Neural cell (in vitro differentiated cells): ENCODE data around the gene ITPR2. TPM values are rescaled to one million over a fixed set of nuclear protein-coding genes. Genes with fewer than 3 reads are reported as not detected.

Experiments
- H2AFZ ChIP-seq: fragments of 200-600, 300-800 bp; sonication (generic), shearing (Covaris generic); 2 replicates; pipeline ENCODE4 v1.6.0; 2014; ENCODE audit warnings: low read depth, mild to moderate bottlenecking, antibody characterized with exemption, low read length, moderate library complexity
- H3F3A ChIP-seq: fragments of 200-600 bp; shearing (Covaris generic); 2 replicates; pipeline ENCODE4 v1.6.1; 2016; ENCODE audit warnings: mild to moderate bottlenecking, moderate library complexity, mixed read lengths, antibody characterized with exemption, low read length; ENCODE audit not compliant: insufficient read depth, poor library complexity, severe bottlenecking
- H3K27ac ChIP-seq: fragments of 200-600, 300-800 bp; sonication (generic), shearing (Covaris generic); 2 replicates; pipeline ENCODE4 v1.5.1; 2014; ENCODE audit warnings: mild to moderate bottlenecking, low read length, moderate library complexity
- H3K27me3 ChIP-seq: fragments of 300-800, 200-600 bp; sonication (generic), shearing (Covaris generic); 2 replicates; pipeline ENCODE4 v1.6.0; 2014; ENCODE audit warnings: mild to moderate bottlenecking, low read depth, low read length, moderate library complexity; ENCODE audit not compliant: insufficient read depth
- H3K36me3 ChIP-seq: fragments of 300-800, 200-600 bp; sonication (generic), shearing (Covaris generic); 2 replicates; pipeline ENCODE4 v1.5.1; 2014; ENCODE audit warnings: mild to moderate bottlenecking, antibody characterized with exemption, low read length, moderate library complexity; ENCODE audit not compliant: insufficient read depth
- H3K4me2 ChIP-seq: fragments of 300-800, 200-600 bp; sonication (generic), shearing (Covaris generic); 2 replicates; pipeline ENCODE4 v1.6.0; 2014; ENCODE audit warnings: mild to moderate bottlenecking, low read length
- H3K4me3 ChIP-seq: fragments of 300-800, 200-600 bp; sonication (generic), shearing (Covaris generic); 2 replicates; pipeline ENCODE4 v1.5.1; 2014; ENCODE audit warnings: mild to moderate bottlenecking, low read length, moderate library complexity
- H3K79me2 ChIP-seq: fragments of 200-600 bp; shearing (Covaris generic); replicated peaks from 2 replicates; pipeline ENCODE4 v1.6.0; 2014; ENCODE audit warnings: mild to moderate bottlenecking, low read length, moderate library complexity; ENCODE audit not compliant: insufficient read depth
- H3K9ac ChIP-seq: fragments of 300-800, 200-600 bp; sonication (generic), shearing (Covaris generic); 2 replicates; pipeline ENCODE4 v1.6.1; 2016; ENCODE audit warnings: mild to moderate bottlenecking, low read length, mixed read lengths
- H3K9me2 ChIP-seq: fragments of 200-600 bp; shearing (Covaris generic); 2 replicates; pipeline ENCODE4 v1.6.1; 2016; ENCODE audit warnings: mild to moderate bottlenecking, low read length, mixed read lengths; ENCODE audit not compliant: insufficient read depth
- H3K9me3 ChIP-seq: fragments of 200-600, 300-800 bp; sonication (generic), shearing (Covaris generic); 2 replicates; pipeline ENCODE4 v1.6.1; 2016; ENCODE audit warnings: mild to moderate bottlenecking, mixed run types, low read length, moderate library complexity, mixed read lengths
- H4K20me1 ChIP-seq: fragments of 200-600 bp; shearing (Covaris generic); 2 replicates; pipeline ENCODE4 v1.6.1; 2016; ENCODE audit warnings: mild to moderate bottlenecking, mixed run types; ENCODE audit not compliant: insufficient read depth
- CTCF ChIP-seq: fragments of 450-650 bp; IDR thresholded peaks from 2 replicates; pipeline ENCODE4 v1.5.1; 2014; ENCODE audit warnings: antibody characterized with exemption, mild to moderate bottlenecking, moderate library complexity; ENCODE audit not compliant: poor library complexity, severe bottlenecking
- EP300 ChIP-seq: fragments of 450-650 bp; conservative IDR thresholded peaks from 2 replicates; pipeline ENCODE4 v1.6.1; 2014; ENCODE audit warnings: antibody characterized with exemption, mild to moderate bottlenecking, moderate library complexity; ENCODE audit not compliant: poor library complexity, severe bottlenecking
- EZH2 ChIP-seq: fragments of 200-600, 300-800 bp; shearing (Covaris generic), sonication (generic); IDR thresholded peaks from 2 replicates; pipeline ENCODE4 v1.6.1; 2014; ENCODE audit warnings: antibody characterized with exemption, low read length, borderline replicate concordance, mild to moderate bottlenecking; ENCODE audit not compliant: insufficient read depth, poor library complexity, severe bottlenecking
- MXI1 ChIP-seq: fragments of 450-650 bp; conservative IDR thresholded peaks from 2 replicates; pipeline ENCODE4 v1.6.1; 2014; ENCODE audit warnings: antibody characterized with exemption, mild to moderate bottlenecking; ENCODE audit not compliant: poor library complexity, severe bottlenecking
- POLR2AphosphoS5 ChIP-seq: IDR thresholded peaks from 2 replicates; pipeline ENCODE4 v1.6.1; 2012
- RAD21 ChIP-seq: fragments of 450-650 bp; conservative IDR thresholded peaks from 2 replicates; pipeline ENCODE4 v1.6.1; 2014; ENCODE audit warnings: antibody characterized with exemption, mild to moderate bottlenecking, moderate library complexity
- REST ChIP-seq: IDR thresholded peaks from 2 replicates; pipeline ENCODE4 v1.6.1; 2012; ENCODE audit warnings: borderline replicate concordance
- SMC3 ChIP-seq: fragments of 450-650 bp; conservative IDR thresholded peaks from 2 replicates; pipeline ENCODE4 v1.6.1; 2014; ENCODE audit warnings: antibody characterized with exemption, mild to moderate bottlenecking, moderate library complexity; ENCODE audit not compliant: poor library complexity
- TAF1 ChIP-seq: IDR thresholded peaks from 2 replicates; pipeline ENCODE4 v1.6.1; 2012; ENCODE audit warnings: low read depth
- polyA plus RNA-seq: library from polyadenylated mRNA; depleted of rRNA; stranded (reverse); fragments of >200 nt; gene quantifications from 2 replicates; pipeline ENCODE4 v1.2.3, GENCODE V29; 2014

The ITPR2 gene
- polyA plus RNA-seq, 1 donor from 2014 or later, result 2.0 TPM

- Histone ChIP-seq H3K9ac (no peak overlapping the region), H4K20me1 (no peaks in the 10 kb centered on the region), H3F3A (no peaks in the 10 kb centered on the region), H2AFZ (no peak overlapping the region), H3K4me3 (no peak overlapping the region), H3K27me3 (no peaks in the 10 kb centered on the region), H3K9me3 (no peaks in the 10 kb centered on the region), H3K4me2 (no peak overlapping the region), H3K9me2 (no peaks in the 10 kb centered on the region), H3K27ac (no peak overlapping the region), H3K36me3 (no peaks in the 10 kb centered on the region), H3K79me2 (no peaks in the 10 kb centered on the region)
- TF ChIP-seq TAF1, result no peak
- no peak for TF ChIP-seq REST
- no peak for TF ChIP-seq POLR2AphosphoS5
- TF ChIP-seq CTCF, result no peak
- TF ChIP-seq RAD21, result no peak
- TF ChIP-seq SMC3, result no peak
- no peak for TF ChIP-seq MXI1
- no peak for TF ChIP-seq EP300
- no peak for TF ChIP-seq EZH2
These were observed 534.0 kb downstream of the ITPR2 start for GRCh38 chr12:26298785-26299621.

GRCh38 chr12:26297396-26298070 lies 535.5 kb downstream of the ITPR2 start:
- H3K27me3 ChIP-seq, result no peaks in the 10 kb centered on the region
- no peak overlapping the region for H3K4me3 ChIP-seq
- H3K4me2 ChIP-seq, result no peak overlapping the region
- H4K20me1 ChIP-seq, result no peaks in the 10 kb centered on the region
- H3K9me2 ChIP-seq, result no peaks in the 10 kb centered on the region
- TF ChIP-seq EZH2 (no peak), TAF1 (no peak), REST (no peak), CTCF (no peak)
- no peak overlapping the region for H2AFZ ChIP-seq
- no peaks in the 10 kb centered on the region for H3K79me2 ChIP-seq
- no peak overlapping the region for H3K27ac ChIP-seq
- no peaks in the 10 kb centered on the region for H3K36me3 ChIP-seq
- H3K9ac ChIP-seq, result no peak overlapping the region
- H3F3A ChIP-seq, result no peaks in the 10 kb centered on the region
- no peaks in the 10 kb centered on the region for H3K9me3 ChIP-seq
